ENCODE measurements around the gene PTEN. TPM values are rescaled to one million over a fixed set of nuclear protein-coding genes. Genes with fewer than 3 reads are reported as not detected.
"Not testable (repeated sequence)": the region's sequence is repeated elsewhere in the genome, so short reads cannot be mapped to it uniquely, and the experiment has no call there.

The PTEN gene
- total RNA-seq, 1 experiment from 2014 or later: 11.6 TPM

GRCh38 chr10:87845624-87845998 lies 17.8 kb upstream of the PTEN start:
- DNase-seq (ENCODE audit: low spot score): no peak

DNA sequence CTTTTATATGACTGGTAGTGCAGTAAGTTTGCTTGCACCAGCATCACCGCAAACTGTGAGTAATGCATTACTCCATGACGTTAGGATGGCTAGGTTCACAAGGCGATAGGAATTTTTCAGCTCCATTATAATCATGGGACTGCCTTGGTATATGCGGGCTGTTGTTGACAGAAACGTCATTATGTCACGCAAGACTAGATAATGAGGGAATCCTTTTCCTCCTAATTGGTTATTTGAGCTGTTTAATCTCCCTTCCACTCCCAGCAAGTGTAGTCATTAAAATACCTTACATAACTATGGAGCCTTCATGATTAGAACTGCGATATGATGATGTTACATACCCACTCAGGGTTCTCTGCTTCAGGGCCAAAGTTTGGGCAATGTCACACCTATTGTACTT lies 17.4 kb upstream of the PTEN start:
- DNase-seq (ENCODE audit: low spot score): peak; percentile 81

DNA sequence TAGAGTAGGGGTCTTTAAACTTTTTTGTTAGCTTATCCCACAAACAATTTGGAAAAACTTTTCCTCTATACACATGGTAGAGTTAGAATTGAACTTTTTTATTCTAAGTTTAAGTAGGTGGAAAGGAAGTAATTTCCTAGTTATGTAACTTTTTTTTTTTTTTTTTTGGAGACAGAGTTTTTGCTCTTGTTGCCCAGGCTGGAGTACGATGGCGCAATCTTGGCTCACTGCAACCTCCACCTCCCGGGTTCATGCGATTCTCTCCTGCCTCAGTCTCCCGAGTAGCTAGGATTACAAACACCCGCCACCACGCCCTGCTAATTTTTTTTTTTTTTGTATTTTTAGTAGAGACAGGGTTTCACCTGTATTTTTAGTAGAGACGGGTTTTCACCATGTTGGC lies 16.7 kb upstream of the PTEN start:
- not testable (repeated sequence) for DNase-seq (ENCODE audit: low spot score)

- DNase-seq (ENCODE audit: low spot score): no peak
Observed at GRCh38 chr10:87847550-87847949, 15.9 kb upstream of the PTEN start.

- DNase-seq (ENCODE audit: low spot score): no peak
Observed at GRCh38 chr10:87849001-87849400, 14.4 kb upstream of the PTEN start.

DNA sequence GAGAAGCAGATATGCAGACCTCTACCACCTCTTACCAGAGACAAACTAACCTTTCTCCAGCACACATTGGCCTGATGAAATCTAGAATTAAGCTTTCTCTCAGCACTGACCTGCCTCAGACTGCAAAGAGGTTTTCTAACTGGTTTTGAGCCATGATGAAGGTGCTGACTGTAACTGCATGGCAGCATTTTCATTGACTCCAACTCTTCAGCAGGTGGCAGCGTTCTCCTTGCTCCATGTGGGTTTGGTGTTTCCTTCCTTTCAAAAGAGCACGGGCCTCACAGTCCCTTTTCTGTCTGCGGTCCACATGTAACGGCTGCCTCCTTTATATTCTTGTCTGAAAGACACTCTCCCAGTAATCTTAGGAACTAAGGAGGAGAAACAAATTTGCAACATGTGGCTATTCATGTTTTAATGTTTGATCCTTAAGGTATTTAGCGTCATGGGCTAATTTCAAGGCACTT lies 12.7 kb upstream of the PTEN start:
- peak; percentile 75 for DNase-seq (ENCODE audit: low spot score)

DNA sequence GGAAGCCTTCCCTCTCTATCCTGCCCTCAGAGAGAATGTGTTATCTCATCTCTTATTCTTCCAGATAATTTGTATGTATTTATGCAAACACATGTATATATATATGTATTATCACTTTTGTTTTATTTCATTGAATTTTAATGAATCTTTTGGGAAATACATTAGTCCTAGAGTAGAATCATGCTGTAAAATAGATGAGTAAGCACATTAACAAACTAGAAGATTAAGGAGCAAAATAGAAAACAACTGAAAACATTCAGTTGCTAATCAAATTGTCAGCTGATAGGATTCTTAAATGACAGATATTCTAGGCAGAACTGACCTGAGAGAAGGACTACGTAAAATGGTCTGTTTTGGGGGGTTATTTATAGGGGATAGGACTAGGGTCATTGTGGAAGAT lies 11.3 kb upstream of the PTEN start:
- DNase-seq (ENCODE audit: low spot score): no peak

GRCh38 chr10:87855247-87855646 lies 8.2 kb upstream of the PTEN start:
- DNase-seq (ENCODE audit: low spot score): not testable (repeated sequence)

GRCh38 chr10:87855665-87856064 lies 7.8 kb upstream of the PTEN start:
- not testable (repeated sequence) for DNase-seq (ENCODE audit: low spot score)

GRCh38 chr10:87860156-87860795 lies 3.1 kb upstream of the PTEN start:
- DNase-seq (ENCODE audit: low spot score): peak; percentile 55

DNA sequence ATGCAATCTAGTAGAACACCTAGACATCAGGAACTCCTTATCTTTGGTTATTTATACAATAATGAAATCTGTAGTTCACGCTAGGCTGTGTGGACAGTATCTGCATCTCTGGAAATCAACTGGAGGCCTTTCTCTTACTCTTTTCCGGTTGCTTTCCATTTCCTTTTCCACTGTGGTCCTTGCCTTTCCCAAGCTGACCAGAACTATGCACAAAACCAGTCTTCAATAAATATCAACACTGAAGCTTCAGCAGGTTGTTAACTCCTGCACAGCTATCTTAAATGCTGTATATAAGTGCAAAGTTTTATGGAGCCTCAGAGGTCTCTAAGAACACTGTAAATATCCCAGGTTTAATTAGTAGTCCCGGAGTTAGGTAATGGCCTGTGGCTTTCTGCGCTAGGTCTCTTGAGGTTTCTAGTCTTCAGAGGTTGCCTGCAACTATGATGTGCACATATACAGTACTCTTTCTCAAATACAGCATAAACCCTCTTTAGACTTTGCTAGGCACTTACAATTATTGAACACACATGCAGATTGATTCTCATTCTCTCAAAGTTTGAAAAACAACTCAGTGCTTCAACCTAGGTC lies 2.5 kb upstream of the PTEN start:
- no peak for DNase-seq (ENCODE audit: low spot score)

GRCh38 chr10:87861566-87861952 lies 1.9 kb upstream of the PTEN start:
- peak; percentile 70 for DNase-seq (ENCODE audit: low spot score)

DNA sequence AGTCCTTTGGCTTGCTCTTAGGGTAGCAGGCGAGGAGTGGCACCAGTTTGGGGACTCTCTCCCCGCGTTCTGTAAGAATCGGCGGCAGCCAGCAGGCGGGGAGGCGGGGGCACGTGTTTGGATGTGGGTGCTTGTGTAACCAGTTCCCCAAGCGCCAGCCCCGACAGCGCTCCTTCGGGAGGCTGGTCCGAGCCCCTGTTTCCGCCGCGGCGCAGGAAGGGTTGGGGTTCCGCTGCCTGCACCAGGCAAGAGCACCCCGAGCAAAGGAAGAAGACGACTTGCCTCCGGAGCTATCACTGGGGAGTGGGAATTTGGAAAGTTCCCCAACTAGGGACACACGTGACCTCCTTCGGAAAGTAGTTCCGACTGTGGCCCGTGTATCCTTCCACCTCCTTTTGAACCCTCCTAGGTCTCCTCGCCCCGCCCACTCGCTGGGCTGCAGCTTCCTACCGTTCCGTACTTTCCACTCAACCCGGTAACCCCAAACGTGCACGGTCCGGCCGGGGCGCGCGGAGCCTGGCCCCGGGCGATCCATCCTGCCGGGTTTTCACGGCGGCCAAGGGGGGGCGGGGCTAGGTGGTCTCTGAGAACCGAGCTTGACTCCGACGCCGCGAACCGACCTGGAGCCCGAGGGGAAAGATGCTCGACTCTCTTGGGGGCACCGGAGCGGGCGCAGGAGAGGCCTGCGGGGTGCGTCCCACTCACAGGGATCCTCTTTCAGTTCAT lies 1.3 kb upstream of the PTEN start:
- DNase-seq (ENCODE audit: low spot score): peak; percentile 94

DNA sequence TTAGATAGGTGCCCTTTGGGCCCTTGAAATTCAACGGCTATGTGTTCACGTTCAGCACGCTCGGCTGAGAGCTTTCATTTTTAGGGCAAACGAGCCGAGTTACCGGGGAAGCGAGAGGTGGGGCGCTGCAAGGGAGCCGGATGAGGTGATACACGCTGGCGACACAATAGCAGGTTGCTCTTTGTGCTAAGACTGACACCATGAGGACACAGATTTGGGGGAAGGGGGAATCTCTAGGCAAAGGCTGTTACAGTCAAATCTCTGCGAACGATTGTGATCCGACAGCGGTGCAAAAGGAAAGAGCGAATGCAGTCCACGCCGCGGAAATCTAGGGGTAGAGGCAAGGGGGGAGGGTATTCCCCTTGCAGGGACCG lies 759 bp upstream of the PTEN start:
- no peak for DNase-seq (ENCODE audit: low spot score)

DNA sequence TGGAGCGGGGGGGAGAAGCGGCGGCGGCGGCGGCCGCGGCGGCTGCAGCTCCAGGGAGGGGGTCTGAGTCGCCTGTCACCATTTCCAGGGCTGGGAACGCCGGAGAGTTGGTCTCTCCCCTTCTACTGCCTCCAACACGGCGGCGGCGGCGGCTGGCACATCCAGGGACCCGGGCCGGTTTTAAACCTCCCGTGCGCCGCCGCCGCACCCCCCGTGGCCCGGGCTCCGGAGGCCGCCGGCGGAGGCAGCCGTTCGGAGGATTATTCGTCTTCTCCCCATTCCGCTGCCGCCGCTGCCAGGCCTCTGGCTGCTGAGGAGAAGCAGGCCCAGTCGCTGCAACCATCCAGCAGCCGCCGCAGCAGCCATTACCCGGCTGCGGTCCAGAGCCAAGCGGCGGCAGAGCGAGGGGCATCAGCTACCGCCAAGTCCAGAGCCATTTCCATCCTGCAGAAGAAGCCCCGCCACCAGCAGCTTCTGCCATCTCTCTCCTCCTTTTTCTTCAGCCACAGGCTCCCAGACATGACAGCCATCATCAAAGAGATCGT lies 598 bp downstream of the PTEN start:
- not testable (repeated sequence) for DNase-seq (ENCODE audit: low spot score)

- peak; percentile 39 for DNase-seq (ENCODE audit: low spot score)
Observed at GRCh38 chr10:87864496-87865059, 1.2 kb downstream of the PTEN start.

DNA sequence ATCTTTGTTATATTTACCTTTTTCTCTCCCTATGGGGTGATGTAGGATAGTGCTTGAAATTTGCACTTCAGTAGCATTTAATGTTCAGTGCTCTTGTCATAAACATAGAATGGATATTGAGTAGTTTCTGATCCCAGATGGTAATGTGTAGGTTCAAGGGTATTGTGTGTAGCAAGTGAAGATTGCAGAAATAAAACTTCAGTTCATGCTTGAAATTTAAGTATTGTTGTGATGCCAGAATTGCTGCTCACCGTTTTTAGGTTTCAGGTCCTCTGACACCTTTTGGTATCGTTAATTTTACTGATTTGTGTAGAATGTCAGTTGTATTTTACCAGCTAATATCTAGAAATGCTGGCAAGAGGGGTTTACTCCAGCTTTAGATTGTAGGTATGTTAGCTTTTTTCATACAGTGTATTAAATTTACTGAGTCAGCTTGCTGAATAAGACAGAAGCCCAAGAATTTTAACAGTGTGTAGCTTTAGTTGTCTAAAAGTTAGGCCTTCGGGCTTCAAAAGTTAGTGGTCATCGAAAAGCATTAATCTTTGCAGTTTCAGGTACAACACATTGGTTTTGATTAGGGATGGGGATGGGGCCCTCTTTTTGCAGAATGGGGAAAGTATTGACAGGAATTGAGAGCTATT lies 1.9 kb downstream of the PTEN start:
- DNase-seq (ENCODE audit: low spot score): peak; percentile 18

- no peak for DNase-seq (ENCODE audit: low spot score)
Observed at GRCh38 chr10:87866412-87866974, 3.1 kb downstream of the PTEN start.

GRCh38 chr10:87867453-87867852 lies 4.0 kb downstream of the PTEN start:
- DNase-seq (ENCODE audit: low spot score): no peak

DNA sequence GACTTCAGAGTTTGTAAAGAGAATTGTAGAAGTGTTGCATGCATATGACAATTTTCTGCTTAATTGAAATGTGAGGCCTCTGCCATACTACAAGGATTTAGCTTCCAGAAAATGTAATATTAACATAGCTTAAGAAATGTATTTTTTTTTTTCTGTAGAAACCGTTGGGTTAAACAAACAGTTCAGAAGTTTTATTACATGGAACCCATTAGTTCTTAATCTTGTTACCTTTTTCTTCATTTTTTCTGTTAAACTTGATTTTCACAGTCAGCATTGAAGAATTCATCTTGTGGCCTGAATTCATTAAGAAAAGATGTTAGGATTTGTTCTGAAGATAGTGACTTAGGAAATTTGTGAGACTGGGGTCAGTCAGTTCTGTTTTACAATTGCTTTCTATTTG lies 4.9 kb downstream of the PTEN start:
- no peak for DNase-seq (ENCODE audit: low spot score)

- not testable (repeated sequence) for DNase-seq (ENCODE audit: low spot score)
Observed at GRCh38 chr10:87869139-87869538, 5.7 kb downstream of the PTEN start.

All from A172 (cell line).